Measurements from ENCODE around the gene ENOX1.

Gene ENOX1

DNA sequence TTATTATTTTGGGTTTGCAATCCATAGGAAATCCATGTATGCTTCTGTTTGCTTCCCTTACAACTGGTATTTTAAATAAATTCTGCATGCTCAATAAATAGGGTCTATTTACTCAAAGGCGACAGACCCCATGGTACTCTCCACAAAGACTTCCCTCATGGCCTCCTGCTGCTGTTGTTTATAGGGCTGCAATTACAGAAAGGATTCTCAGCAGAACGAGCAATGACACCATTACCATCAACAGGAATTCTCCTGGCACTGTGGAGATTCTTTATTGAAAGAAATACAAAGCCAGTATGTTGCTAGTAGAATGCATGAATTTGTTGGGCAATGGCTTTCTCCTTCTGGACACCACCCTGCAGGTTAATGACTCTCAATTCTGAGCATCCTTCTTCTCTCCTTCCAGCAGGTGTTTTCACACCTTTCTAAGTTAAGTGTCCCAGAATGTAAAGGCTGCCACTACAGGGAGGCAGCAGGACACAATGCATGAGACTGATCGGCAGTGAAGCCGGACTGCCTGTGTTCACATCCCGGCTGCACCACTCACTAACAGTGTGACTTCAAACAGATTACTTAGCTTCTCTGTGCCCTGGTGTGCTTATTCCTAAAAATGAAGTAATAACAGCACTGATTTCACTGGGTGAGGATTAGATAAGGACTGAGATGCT is 403.1 kb downstream of the ENOX1 start:
- TF ChIP-seq ISL1 (CRISPR knock-in tag; IDR thresholded peaks at IDR 0.05): no peak
- no peak for TF ChIP-seq RARB (CRISPR knock-in tag; IDR thresholded peaks at IDR 0.05)
- TF ChIP-seq PATZ1 (CRISPR knock-in tag; IDR thresholded peaks at IDR 0.05; ENCODE audit: borderline replicate concordance): no peak
- TF ChIP-seq ARNTL (CRISPR knock-in tag; IDR thresholded peaks at IDR 0.05; ENCODE audit: borderline replicate concordance, low read depth): no peak
- TF ChIP-seq SNAI2 (CRISPR knock-in tag; IDR thresholded peaks at IDR 0.05): no peak
- no peak for TF ChIP-seq PPARA (CRISPR knock-in tag; IDR thresholded peaks at IDR 0.05; ENCODE audit: borderline replicate concordance)

GRCh38 chr13:43379738-43380137 is 407.0 kb downstream of the ENOX1 start:
- TF ChIP-seq CSRNP3 (CRISPR knock-in tag; IDR thresholded peaks at IDR 0.05) (no peak), TOX (CRISPR knock-in tag; IDR thresholded peaks at IDR 0.05; ENCODE audit: borderline replicate concordance) (no peak), OSR1 (CRISPR knock-in tag; IDR thresholded peaks at IDR 0.05) (no peak), ZC3H10 (CRISPR knock-in tag; IDR thresholded peaks at IDR 0.05) (no peak), ESRRG (CRISPR knock-in tag; IDR thresholded peaks at IDR 0.05) (no peak), SNAI2 (CRISPR knock-in tag; IDR thresholded peaks at IDR 0.05) (no peak), PPARA (CRISPR knock-in tag; IDR thresholded peaks at IDR 0.05; ENCODE audit: borderline replicate concordance) (no peak), ARNTL (CRISPR knock-in tag; IDR thresholded peaks at IDR 0.05; ENCODE audit: borderline replicate concordance, low read depth) (no peak), ZFP30 (CRISPR knock-in tag; IDR thresholded peaks at IDR 0.05) (no peak), ISL1 (CRISPR knock-in tag; IDR thresholded peaks at IDR 0.05) (no peak), PATZ1 (CRISPR knock-in tag; IDR thresholded peaks at IDR 0.05; ENCODE audit: borderline replicate concordance) (no peak), POU6F1 (CRISPR knock-in tag; IDR thresholded peaks at IDR 0.05; ENCODE audit: borderline replicate concordance, low read depth) (no peak)
- no peak for ATAC-seq

More for the DNA sequence above, 403.1 kb downstream of the ENOX1 start:
- ATAC-seq: no peak

DNA sequence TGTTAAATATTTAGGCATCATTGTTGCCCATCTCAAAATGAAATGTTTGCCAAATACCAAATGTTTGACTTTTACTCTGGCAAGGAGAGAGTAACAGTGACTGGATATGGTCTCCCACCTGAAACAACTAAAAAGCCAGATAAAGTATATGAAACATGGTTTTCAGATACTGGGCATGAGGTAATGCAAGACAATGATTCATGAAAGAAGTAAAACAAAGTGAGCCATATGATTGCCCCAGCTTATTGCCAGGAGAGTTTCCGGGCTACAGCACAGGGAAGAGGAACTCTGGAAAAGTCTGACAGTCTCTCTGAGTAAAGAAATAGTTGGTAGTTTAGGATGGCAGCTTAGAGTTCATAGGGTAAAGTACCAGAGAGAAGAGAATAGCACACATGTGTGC is 408.8 kb downstream of the ENOX1 start:
- no peak for ATAC-seq
- TF ChIP-seq CSRNP3 (CRISPR knock-in tag; IDR thresholded peaks at IDR 0.05) (no peak), TOX (CRISPR knock-in tag; IDR thresholded peaks at IDR 0.05; ENCODE audit: borderline replicate concordance) (no peak), ARNTL (CRISPR knock-in tag; IDR thresholded peaks at IDR 0.05; ENCODE audit: borderline replicate concordance, low read depth) (no peak), TCF4 (CRISPR knock-in tag; IDR thresholded peaks at IDR 0.05; ENCODE audit: borderline replicate concordance) (no peak), ZC3H10 (CRISPR knock-in tag; IDR thresholded peaks at IDR 0.05) (no peak), ZNF565 (CRISPR knock-in tag; conservative IDR thresholded peaks at IDR 0.05; ENCODE audit: low read depth) (no peak), POU6F1 (CRISPR knock-in tag; IDR thresholded peaks at IDR 0.05; ENCODE audit: borderline replicate concordance, low read depth) (no peak), ZNF8 (CRISPR knock-in tag; IDR thresholded peaks at IDR 0.05) (no peak)
